H1 (cell line): ENCODE data around the gene CENPA. TPM values are rescaled to one million over a fixed set of nuclear protein-coding genes. Genes with fewer than 3 reads are reported as not detected.
"Not testable (repeated sequence)": the region's sequence is repeated elsewhere in the genome, so short reads cannot be mapped to it uniquely, and the experiment has no call there.

Experiments used
- CTCF ChIA-PET: fragments of 300-600 bp; sonication (Branson Sonifier 250); formaldehyde crosslinking; loops from one replicate; lab custom pipeline; 2021; ENCODE audit not compliant: partially characterized antibody; lab: Charles Lee
- POLR2A ChIA-PET: fragments of 300-600 bp; sonication (Branson Sonifier 250); formaldehyde crosslinking; loops from one replicate; lab custom pipeline; 2021; ENCODE audit warnings: inconsistent platforms; ENCODE audit not compliant: partially characterized antibody; lab: Charles Lee
- DNase-seq, 2 experiments: peaks; one replicate each; pipeline versions ENCODE4 v3.0.0 to v3.0.0-alpha.2; 2010 to 2022; ENCODE audit warnings: low spot score in 2 of 2, low read depth in 1 of 2, mixed read lengths in 1 of 2
- FAIRE-seq: peaks from 2 replicates; lab custom pipeline; 2011; peaks lifted over from hg19 to GRCh38; lab: Jason Lieb, UNC
- H2AFZ ChIP-seq: 2 replicates; pipeline ENCODE4 v1.8.1; 2012; ENCODE audit warnings: low read length, inconsistent platforms
- H2AK5ac ChIP-seq: 2 replicates; pipeline ENCODE4 v1.6.1; 2013; ENCODE audit warnings: low read depth, low read length
- H2BK120ac ChIP-seq: replicated peaks from 2 replicates; pipeline ENCODE3; 2013; ENCODE audit warnings: low read depth, low read length, inconsistent platforms
- H2BK12ac ChIP-seq: 2 replicates; pipeline ENCODE4 v1.6.1; 2013; ENCODE audit warnings: low read depth, low read length
- H2BK15ac ChIP-seq: 2 replicates; pipeline ENCODE4 v1.6.1; 2013; ENCODE audit warnings: low read length
- H2BK20ac ChIP-seq: 2 replicates; pipeline ENCODE4 v1.6.1; 2013; ENCODE audit warnings: low read length
- H2BK5ac ChIP-seq: 2 replicates; pipeline ENCODE4 v1.6.1; 2013; ENCODE audit warnings: low read depth, low read length
- H3K14ac ChIP-seq: 2 replicates; pipeline ENCODE4 v1.6.1; 2013; ENCODE audit warnings: inconsistent platforms; ENCODE audit not compliant: insufficient read length
- H3K18ac ChIP-seq: 2 replicates; pipeline ENCODE4 v1.6.1; 2013; ENCODE audit warnings: low read length; ENCODE audit errors: extremely low read depth
- H3K23ac ChIP-seq: 2 replicates; pipeline ENCODE4 v1.6.1; 2013; ENCODE audit warnings: inconsistent platforms; ENCODE audit not compliant: insufficient read length
- H3K23me2 ChIP-seq: 2 replicates; pipeline ENCODE4 v1.6.1; 2013; ENCODE audit warnings: low read depth, low read length
- H3K27ac ChIP-seq: 2 replicates; pipeline ENCODE4 v1.6.1; 2011; ENCODE audit warnings: low read depth, low read length, inconsistent platforms
- H3K27me3 ChIP-seq, 4 experiments: replicated peaks in 1 of 4; 1 replicate in 1 of 4; 2 replicates in 3 of 4; pipeline versions ENCODE4 v1.6.1 to v1.8.1; 2011 to 2013; ENCODE audit warnings: low read length in 3 of 4, mild to moderate bottlenecking in 3 of 4, inconsistent platforms in 2 of 4, mixed read lengths in 2 of 4, moderate library complexity in 1 of 4; ENCODE audit not compliant: control insufficient read depth in 3 of 4, insufficient read depth in 3 of 4; ENCODE audit errors: extremely low read depth in 1 of 4
- H3K36me3 ChIP-seq, 4 experiments: 2 replicates each; pipeline versions ENCODE4 v1.6.1 to v1.8.1; 2011 to 2013; ENCODE audit warnings: mild to moderate bottlenecking in 4 of 4, low read length in 3 of 4, moderate library complexity in 2 of 4, control low read depth in 1 of 4, inconsistent platforms in 1 of 4; ENCODE audit not compliant: insufficient read depth in 4 of 4, control insufficient read depth in 2 of 4
- H3K4ac ChIP-seq: replicated peaks from 2 replicates; pipeline ENCODE3; 2013; ENCODE audit warnings: low read length, low read depth, mixed read lengths, inconsistent platforms; ENCODE audit not compliant: insufficient read length
- H3K4me1 ChIP-seq, 4 experiments: replicated peaks in 1 of 4; 1 replicate in 1 of 4; 2 replicates in 3 of 4; pipeline versions ENCODE4 v1.6.1 to v1.8.1; 2011 to 2013; ENCODE audit warnings: low read length in 3 of 4, inconsistent platforms in 2 of 4, mixed read lengths in 1 of 4; ENCODE audit not compliant: insufficient read depth in 4 of 4, control insufficient read depth in 3 of 4
- H3K4me2 ChIP-seq, 2 experiments: 2 replicates each; pipeline versions ENCODE4 v1.6.1 to v1.8.1; 2011 to 2013; ENCODE audit warnings: low read depth in 2 of 2, low read length in 2 of 2, control low read depth in 1 of 2, inconsistent platforms in 1 of 2, mild to moderate bottlenecking in 1 of 2; ENCODE audit not compliant: insufficient read depth in 1 of 2
- H3K4me3 ChIP-seq, 4 experiments: fragments of 200-600, 300-600 bp in 1 of 4; sonication (generic), shearing (Covaris generic), sonication (Bioruptor Twin) in 1 of 4; 2 replicates each; pipeline versions ENCODE4 v1.5.1 to v1.8.1; 2011 to 2016; ENCODE audit warnings: low read length in 4 of 4, low read depth in 3 of 4, control low read depth in 2 of 4, inconsistent platforms in 2 of 4, mild to moderate bottlenecking in 2 of 4, mixed read lengths in 1 of 4, moderate library complexity in 1 of 4; ENCODE audit not compliant: insufficient read depth in 2 of 4; ENCODE audit errors: extremely low read depth in 1 of 4
- H3K56ac ChIP-seq: replicated peaks from 2 replicates; pipeline ENCODE3; 2013; ENCODE audit warnings: low read depth, mild to moderate bottlenecking, mixed read lengths, low read length, inconsistent platforms; ENCODE audit not compliant: insufficient read length
- H3K79me1 ChIP-seq: 2 replicates; pipeline ENCODE4 v1.6.1; 2013; ENCODE audit warnings: low read depth, low read length, control low read depth
- H3K79me2 ChIP-seq, 2 experiments: 2 replicates each; pipeline versions ENCODE4 v1.6.1 to v1.8.1; 2012 to 2013; ENCODE audit warnings: low read length in 2 of 2, mild to moderate bottlenecking in 2 of 2, inconsistent platforms in 1 of 2; ENCODE audit not compliant: insufficient read depth in 2 of 2, control insufficient read depth in 1 of 2
- H3K9ac ChIP-seq, 4 experiments: replicated peaks in 1 of 4; 1 replicate in 1 of 4; 2 replicates in 3 of 4; pipeline versions ENCODE4 v1.6.1 to v1.8.1; 2011 to 2013; ENCODE audit warnings: low read depth in 3 of 4, low read length in 3 of 4, control low read depth in 2 of 4, mild to moderate bottlenecking in 2 of 4, moderate library complexity in 2 of 4, inconsistent platforms in 1 of 4; ENCODE audit errors: extremely low read depth in 1 of 4
- H3K9me3 ChIP-seq, 2 experiments: 2 replicates each; pipeline versions ENCODE4 v1.6.1 to v1.8.1; 2012 to 2013; ENCODE audit warnings: mild to moderate bottlenecking in 2 of 2, moderate library complexity in 2 of 2, control low read depth in 1 of 2, inconsistent platforms in 1 of 2, low read depth in 1 of 2, low read length in 1 of 2, mixed read lengths in 1 of 2; ENCODE audit not compliant: insufficient read depth in 2 of 2
- H4K20me1 ChIP-seq, 2 experiments: replicated peaks in 1 of 2; 2 replicates each; pipeline versions ENCODE3 to v1.8.1; 2011 to 2013; ENCODE audit warnings: inconsistent platforms in 2 of 2, low read length in 2 of 2, mild to moderate bottlenecking in 1 of 2; ENCODE audit not compliant: insufficient read depth in 2 of 2, control insufficient read depth in 1 of 2
- H4K5ac ChIP-seq: 2 replicates; pipeline ENCODE4 v1.6.1; 2013; ENCODE audit warnings: low read length, low read depth, mixed read lengths, inconsistent platforms; ENCODE audit not compliant: insufficient read length
- H4K8ac ChIP-seq: 2 replicates; pipeline ENCODE4 v1.8.0; 2013; ENCODE audit warnings: mild to moderate bottlenecking, moderate library complexity, low read length, inconsistent platforms; ENCODE audit not compliant: insufficient read depth; ENCODE audit errors: extremely low read depth
- H4K91ac ChIP-seq: replicated peaks from 2 replicates; pipeline ENCODE3; 2013; ENCODE audit warnings: low read length, mixed read lengths, inconsistent platforms; ENCODE audit not compliant: insufficient read length
- WGBS, 2 experiments: shearing (Covaris generic) in 1 of 2; methylation state at CpG; one replicate each; pipeline versions ENCODE4 v1.1.6 to v1.1.7; 2013 to 2015; ENCODE audit warnings: low lambda C conversion rate in 2 of 2, mixed read lengths in 2 of 2, inconsistent platforms in 1 of 2, low coverage in 1 of 2, missing lambda C conversion rate in 1 of 2; ENCODE audit not compliant: insufficient replicate concordance in 2 of 2, insufficient coverage in 1 of 2, insufficient read length in 1 of 2; ENCODE audit errors: extremely low coverage in 1 of 2, missing lambda C conversion rate in 1 of 2; 5-methylcytosine and 5-hydroxymethylcytosine counted together
- polyA plus RNA-seq, 7 experiments: library from polyadenylated mRNA; depleted of rRNA in 3 of 7; stranded (reverse) in 5 of 7; unstranded in 2 of 7; fragments of >200 nt in 5 of 7; fragments of 200-250 nt in 2 of 7; gene quantifications; 1 replicate in 5 of 7; 2 replicates in 1 of 7; 4 replicates in 1 of 7; pipeline versions ENCODE4 v1.2.1 to v1.2.3, GENCODE V29; 2011 to 2013; ENCODE audit warnings: missing spikeins in 2 of 7, mixed read lengths in 2 of 7
- total RNA-seq: library from RNA; stranded (reverse); fragmentation: NEBNext Ultra II Directional; extraction: Animal tissue kit (Norgen Biotek cat#: 25700); gene quantifications from 2 replicates; pipeline ENCODE4 v1.2.1, GENCODE V29; 2021

Gene CENPA
- total and polyA plus RNA-seq, 2 of the 8 experiments (the other 6 are each of a cell fraction or from before 2014, with no cell fraction given): 19.4 to 30.9 TPM

DNA sequence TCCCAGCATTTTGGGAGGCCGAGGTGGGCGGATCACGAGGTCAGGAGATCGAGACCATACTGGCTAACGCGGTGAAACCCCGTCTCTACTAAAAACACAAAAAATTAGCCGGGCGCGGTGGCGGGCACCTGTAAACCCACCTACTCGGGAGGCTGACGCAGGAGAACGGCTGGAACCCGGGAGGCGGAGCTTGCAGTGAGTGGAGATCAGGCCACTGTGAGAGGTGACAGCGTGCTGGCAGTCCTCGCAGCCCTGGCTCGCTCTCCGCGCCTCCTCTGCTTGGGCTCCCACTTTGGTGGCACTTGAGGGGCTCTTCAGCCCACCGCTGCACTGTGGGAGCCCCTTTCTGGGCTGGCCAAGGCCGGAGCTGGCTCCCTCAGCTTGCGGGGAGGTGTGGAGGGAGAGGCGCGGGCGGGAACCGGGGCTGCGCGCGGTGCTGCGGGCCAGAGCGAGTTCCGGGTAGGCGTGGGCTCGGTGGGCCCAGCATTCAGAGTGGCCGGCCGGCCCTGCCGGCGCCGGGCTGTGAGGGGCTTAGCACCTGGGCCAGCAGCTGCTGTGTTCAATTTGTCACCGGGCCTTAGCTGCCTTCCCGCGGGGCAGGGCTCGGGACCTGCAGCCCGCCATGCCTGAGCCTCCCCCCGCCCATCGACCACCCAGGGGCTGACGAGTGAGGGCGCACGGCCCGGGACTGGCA is 28.4 kb downstream of the CENPA start:
- H4K5ac ChIP-seq, H4K91ac ChIP-seq, H2BK12ac ChIP-seq, H3K9ac ChIP-seq, H3K56ac ChIP-seq, H3K4me1 ChIP-seq, H3K9me3 ChIP-seq, H2AK5ac ChIP-seq, H3K23ac ChIP-seq, H3K79me2 ChIP-seq, H3K23me2 ChIP-seq, H2BK15ac ChIP-seq, H3K27me3 ChIP-seq, H3K4me2 ChIP-seq, H2AFZ ChIP-seq, H3K27ac ChIP-seq, H3K4me3 ChIP-seq, H3K36me3 ChIP-seq, H3K14ac ChIP-seq, H2BK5ac ChIP-seq, H4K8ac ChIP-seq, FAIRE-seq, H3K18ac ChIP-seq, H2BK120ac ChIP-seq, DNase-seq, H3K79me1 ChIP-seq, H2BK20ac ChIP-seq, H3K4ac ChIP-seq, H4K20me1 ChIP-seq: not testable (repeated sequence)
- WGBS, 2 experiments: 91% methylated on average over 37 of the region's 52 CpGs; no CpG with 5 or more reads in 1 of the 2 experiments
- POLR2A ChIA-PET: interaction anchor here (0.6 kb wide), 1 partner anchor 44 kb away, joined by 3 read pairs; no protein-coding TSS in a partner anchor
- CTCF ChIA-PET: interaction anchor here (1.8 to 2.6 kb wide), 2 partner anchors 33 to 108 kb away, joined by 5 to 10 read pairs; partner anchors contain the start of gene DPYSL5
